Stomach (tissue), 4 donors: ENCODE measurements around the gene SENP1.

Source experiments
- EP300 ChIP-seq: sonication (generic); formaldehyde crosslinking; IDR thresholded peaks from one replicate; pipeline ENCODE4 v1.6.1; 2017; ENCODE audit warnings: antibody characterized with exemption
- POLR2A ChIP-seq, 4 donors: fragments of 450-650 bp; IDR thresholded peaks; one replicate each; pipeline ENCODE4 v1.6.1; 2016; ENCODE audit warnings: antibody characterized with exemption in 4 of 4, control low read depth in 2 of 4, mild to moderate bottlenecking in 1 of 4, moderate library complexity in 1 of 4
- POLR2AphosphoS5 ChIP-seq, 3 donors: sonication (generic); formaldehyde crosslinking; IDR thresholded peaks; one replicate each; pipeline ENCODE4 v1.6.1; 2016; ENCODE audit warnings: antibody characterized with exemption in 3 of 3
- TF ChIP-seq, protein P1 (sequence below), 7 experiments: fragments of 450-650 bp in 4 of 7; fragments of 200-600 bp in 3 of 7; sonication (generic) in 3 of 7; IDR thresholded peaks; one replicate each; pipeline ENCODE4 v1.5.1; 2016 to 2019; ENCODE audit warnings: antibody characterized with exemption in 7 of 7, control low read depth in 2 of 7, mild to moderate bottlenecking in 1 of 7

DNA sequence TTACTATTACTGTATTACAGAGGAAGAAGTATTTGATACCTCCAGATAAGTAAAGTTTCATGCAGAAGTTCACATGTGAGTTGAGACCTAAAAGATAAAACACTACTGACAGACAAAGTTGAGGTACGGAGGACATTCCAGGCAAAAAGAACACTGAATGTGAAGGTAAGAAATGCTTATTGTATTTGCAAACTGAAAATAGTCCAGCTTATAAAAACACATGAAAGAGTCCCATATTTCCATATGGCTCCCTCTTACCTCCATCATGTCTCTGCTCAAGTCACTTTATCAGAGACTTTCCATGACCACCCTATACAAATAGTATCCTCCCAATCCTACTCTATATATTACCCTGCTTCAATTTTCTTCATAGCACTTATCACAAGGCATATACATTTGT, 35.8 kb downstream of the SENP1 start:
- TF ChIP-seq, protein P1, sequence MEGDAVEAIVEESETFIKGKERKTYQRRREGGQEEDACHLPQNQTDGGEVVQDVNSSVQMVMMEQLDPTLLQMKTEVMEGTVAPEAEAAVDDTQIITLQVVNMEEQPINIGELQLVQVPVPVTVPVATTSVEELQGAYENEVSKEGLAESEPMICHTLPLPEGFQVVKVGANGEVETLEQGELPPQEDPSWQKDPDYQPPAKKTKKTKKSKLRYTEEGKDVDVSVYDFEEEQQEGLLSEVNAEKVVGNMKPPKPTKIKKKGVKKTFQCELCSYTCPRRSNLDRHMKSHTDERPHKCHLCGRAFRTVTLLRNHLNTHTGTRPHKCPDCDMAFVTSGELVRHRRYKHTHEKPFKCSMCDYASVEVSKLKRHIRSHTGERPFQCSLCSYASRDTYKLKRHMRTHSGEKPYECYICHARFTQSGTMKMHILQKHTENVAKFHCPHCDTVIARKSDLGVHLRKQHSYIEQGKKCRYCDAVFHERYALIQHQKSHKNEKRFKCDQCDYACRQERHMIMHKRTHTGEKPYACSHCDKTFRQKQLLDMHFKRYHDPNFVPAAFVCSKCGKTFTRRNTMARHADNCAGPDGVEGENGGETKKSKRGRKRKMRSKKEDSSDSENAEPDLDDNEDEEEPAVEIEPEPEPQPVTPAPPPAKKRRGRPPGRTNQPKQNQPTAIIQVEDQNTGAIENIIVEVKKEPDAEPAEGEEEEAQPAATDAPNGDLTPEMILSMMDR (IDR thresholded peaks at IDR 0.05), result no peak
- TF ChIP-seq POLR2AphosphoS5 (IDR thresholded peaks at IDR 0.05), result no peak
- no peak for TF ChIP-seq POLR2A (IDR thresholded peaks at IDR 0.05)
- no peak for TF ChIP-seq EP300
